DOHH2 (cell line): ENCODE data around the gene ADGRG7.
"Not testable (repeated sequence)": the region's sequence is repeated elsewhere in the genome, so short reads cannot be mapped to it uniquely, and the experiment has no call there.

ENCODE experiments used
- CTCF ChIP-seq: fragments of 200-600 bp; sonication (generic); IDR thresholded peaks from one replicate; pipeline ENCODE4 v1.5.1; 2014; ENCODE audit warnings: antibody characterized with exemption, mild to moderate bottlenecking, low read depth, low read length; ENCODE audit not compliant: poor library complexity, severe bottlenecking
- EZH2phosphoT487 ChIP-seq: fragments of 200-600 bp; sonication (generic); IDR thresholded peaks from 2 replicates; pipeline ENCODE4 v1.6.1; 2017; ENCODE audit warnings: borderline replicate concordance, mild to moderate bottlenecking, antibody characterized with exemption, low read length, moderate library complexity, mixed read lengths

GRCh38 chr3:100667316-100667715, 57.9 kb downstream of the ADGRG7 start:
- TF ChIP-seq CTCF, EZH2phosphoT487: not testable (repeated sequence)
